PFSK-1 (cell line): Measurements from ENCODE around the gene NF2.

Experiments used
- FOXP2 ChIP-seq: optimal IDR thresholded peaks from 2 replicates; pipeline ENCODE3; 2011; ENCODE audit warnings: borderline replicate concordance, control low read depth, inconsistent platforms; ENCODE audit not compliant: insufficient read depth; ENCODE audit errors: extremely low read length, extremely low read depth
- POLR2AphosphoS5 ChIP-seq: IDR thresholded peaks from 2 replicates; pipeline ENCODE4 v1.6.1; 2012; ENCODE audit warnings: low read depth, mild to moderate bottlenecking, control low read depth, low read length, moderate library complexity
- SIN3A ChIP-seq: IDR thresholded peaks from 2 replicates; pipeline ENCODE4 v1.6.1; 2012; ENCODE audit warnings: mild to moderate bottlenecking, low read length, moderate library complexity, borderline replicate concordance; ENCODE audit not compliant: insufficient read depth
- TAF1 ChIP-seq: IDR thresholded peaks from 2 replicates; pipeline ENCODE4 v1.6.1; 2012; ENCODE audit warnings: low read length, control low read depth, borderline replicate concordance; ENCODE audit not compliant: insufficient read depth
- TF ChIP-seq, protein P1 (sequence below), 2 experiments: IDR thresholded peaks; 2 replicates each; pipeline versions ENCODE4 v1.6.1 to v1.8.0; 2011 to 2012; ENCODE audit warnings: low read depth in 2 of 2, low read length in 2 of 2, control low read depth in 1 of 2, inconsistent platforms in 1 of 2, mild to moderate bottlenecking in 1 of 2, moderate library complexity in 1 of 2; ENCODE audit not compliant: insufficient read depth in 1 of 2

DNA sequence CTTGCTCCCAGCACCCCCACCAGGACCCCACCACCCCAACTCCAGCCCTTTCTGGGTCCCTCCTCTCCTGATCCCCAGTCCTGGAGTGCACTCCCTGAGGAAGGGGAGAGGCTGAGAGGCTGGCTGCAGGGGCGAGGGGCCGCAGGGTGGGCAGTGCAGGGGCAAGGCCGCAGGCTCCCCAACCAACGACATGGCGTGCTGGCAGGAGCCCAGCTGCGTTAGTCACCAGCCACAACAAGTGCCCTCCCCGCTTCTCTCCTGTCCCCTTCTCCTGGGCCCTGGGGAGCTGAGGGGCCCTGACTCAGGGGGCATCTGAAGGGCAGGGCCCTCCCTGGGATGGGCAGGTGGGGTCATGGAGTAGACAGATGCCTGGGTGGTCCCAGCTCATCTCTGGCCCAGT lies 118.7 kb downstream of the NF2 start:
- TF ChIP-seq SIN3A: no peak
- TF ChIP-seq, protein P1, sequence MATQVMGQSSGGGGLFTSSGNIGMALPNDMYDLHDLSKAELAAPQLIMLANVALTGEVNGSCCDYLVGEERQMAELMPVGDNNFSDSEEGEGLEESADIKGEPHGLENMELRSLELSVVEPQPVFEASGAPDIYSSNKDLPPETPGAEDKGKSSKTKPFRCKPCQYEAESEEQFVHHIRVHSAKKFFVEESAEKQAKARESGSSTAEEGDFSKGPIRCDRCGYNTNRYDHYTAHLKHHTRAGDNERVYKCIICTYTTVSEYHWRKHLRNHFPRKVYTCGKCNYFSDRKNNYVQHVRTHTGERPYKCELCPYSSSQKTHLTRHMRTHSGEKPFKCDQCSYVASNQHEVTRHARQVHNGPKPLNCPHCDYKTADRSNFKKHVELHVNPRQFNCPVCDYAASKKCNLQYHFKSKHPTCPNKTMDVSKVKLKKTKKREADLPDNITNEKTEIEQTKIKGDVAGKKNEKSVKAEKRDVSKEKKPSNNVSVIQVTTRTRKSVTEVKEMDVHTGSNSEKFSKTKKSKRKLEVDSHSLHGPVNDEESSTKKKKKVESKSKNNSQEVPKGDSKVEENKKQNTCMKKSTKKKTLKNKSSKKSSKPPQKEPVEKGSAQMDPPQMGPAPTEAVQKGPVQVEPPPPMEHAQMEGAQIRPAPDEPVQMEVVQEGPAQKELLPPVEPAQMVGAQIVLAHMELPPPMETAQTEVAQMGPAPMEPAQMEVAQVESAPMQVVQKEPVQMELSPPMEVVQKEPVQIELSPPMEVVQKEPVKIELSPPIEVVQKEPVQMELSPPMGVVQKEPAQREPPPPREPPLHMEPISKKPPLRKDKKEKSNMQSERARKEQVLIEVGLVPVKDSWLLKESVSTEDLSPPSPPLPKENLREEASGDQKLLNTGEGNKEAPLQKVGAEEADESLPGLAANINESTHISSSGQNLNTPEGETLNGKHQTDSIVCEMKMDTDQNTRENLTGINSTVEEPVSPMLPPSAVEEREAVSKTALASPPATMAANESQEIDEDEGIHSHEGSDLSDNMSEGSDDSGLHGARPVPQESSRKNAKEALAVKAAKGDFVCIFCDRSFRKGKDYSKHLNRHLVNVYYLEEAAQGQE (IDR thresholded peaks at IDR 0.05; ENCODE audit: insufficient read depth in 1 of 2, low read depth in 2 of 2, low read length in 2 of 2): no peak
- TF ChIP-seq POLR2AphosphoS5: no peak
- TF ChIP-seq TAF1: no peak
- no peak for TF ChIP-seq FOXP2
